Renal cortex interstitium (tissue), 15 donors: ENCODE data around the gene GLYATL1B. TPM values are rescaled to one million over a fixed set of nuclear protein-coding genes. Genes with fewer than 3 reads are reported as not detected.
A peak's percentile ranks its signal among the peaks of the same experiment; 100 is the strongest.
"Not testable (repeated sequence)": the region's sequence is repeated elsewhere in the genome, so short reads cannot be mapped to it uniquely, and the experiment has no call there.

Experiments
- DNase-seq, 11 donors: peaks; one replicate each; pipeline ENCODE4 v3.0.0-alpha.2; 2013; ENCODE audit warnings: low read depth in 9 of 11, low spot score in 4 of 11; ENCODE audit errors: extremely low read depth in 1 of 11
- long read RNA-seq, 16 experiments: transcript quantifications; one replicate each; lab custom pipeline, GENCODE V29; 2026
- polyA plus RNA-seq, 3 donors: library from polyadenylated mRNA; unstranded; fragments of 120-200 nt; gene quantifications; one replicate each; pipeline ENCODE4 v1.2.1, GENCODE V29; 2013; ENCODE audit not compliant: insufficient read length in 3 of 3

Gene GLYATL1B
- under 1 TPM in 1 of 3 donors, not detected in 2; 0.17 TPM for polyA plus RNA-seq
- long read RNA-seq, donor 1, result 0 reads
- long read RNA-seq, donor 2, result 0 reads
- long read RNA-seq, donor 3, result 0 reads
- long read RNA-seq, donor 4, result 0 reads
- long read RNA-seq, donor 5, result 0 reads
- long read RNA-seq, donor 6, result 0 reads
- long read RNA-seq, donor 7, result 0 reads
- long read RNA-seq, donor 8, result 0 reads
- long read RNA-seq, donor 9, result 0 reads
- long read RNA-seq, donor 10, result 0 reads
- long read RNA-seq, donor 11, result 0 reads
- long read RNA-seq, donor 12, result 0 reads
- long read RNA-seq, donor 13, result 0 reads
- long read RNA-seq, donor 14, result 0 reads
- long read RNA-seq, donor 15, result 0 reads
- long read RNA-seq, donor 16, result 0 reads

GRCh38 chr11:59086007-59086406, at the start of gene GLYATL1B:
Gene GLYATL1B (plus strand): TSS chr11:59086307. CDS start chr11:59086307, 0 bp downstream.
- not testable (repeated sequence) for DNase-seq

GRCh38 chr11:59036542-59036941, 49.6 kb upstream of the GLYATL1B start:
- DNase-seq, result not testable (repeated sequence)

- DNase-seq, result not testable (repeated sequence)
These were observed 48.7 kb upstream of the GLYATL1B start for GRCh38 chr11:59037434-59037833.

GRCh38 chr11:59040607-59041006, 45.5 kb upstream of the GLYATL1B start:
- no peak for DNase-seq

- DNase-seq, result not testable (repeated sequence)
These were observed 34.7 kb upstream of the GLYATL1B start for GRCh38 chr11:59051383-59051782.

- DNase-seq, result not testable (repeated sequence)
These were observed 33.8 kb upstream of the GLYATL1B start for GRCh38 chr11:59052355-59052754.

GRCh38 chr11:59053387-59053786, 32.7 kb upstream of the GLYATL1B start:
- peak in 10 of 11 donors; percentile 11 to 47 (median 28) for DNase-seq

GRCh38 chr11:59058120-59059033, 27.7 kb upstream of the GLYATL1B start:
- peak; percentile 65 to 89 (median 81) for DNase-seq

- not testable (repeated sequence) for DNase-seq
These were observed 26.0 kb upstream of the GLYATL1B start for GRCh38 chr11:59060096-59060495.

GRCh38 chr11:59062602-59063529, 23.2 kb upstream of the GLYATL1B start:
- DNase-seq, result no peak

- not testable (repeated sequence) for DNase-seq
These were observed 21.9 kb upstream of the GLYATL1B start for GRCh38 chr11:59063996-59064727.

- DNase-seq, result no peak
These were observed 17.0 kb upstream of the GLYATL1B start for GRCh38 chr11:59069087-59069486.

- no peak for DNase-seq
These were observed 9.1 kb upstream of the GLYATL1B start for GRCh38 chr11:59076876-59077571.

- no peak for DNase-seq
These were observed 7.7 kb upstream of the GLYATL1B start for GRCh38 chr11:59078435-59078834.

GRCh38 chr11:59079086-59079485, 7.0 kb upstream of the GLYATL1B start:
- DNase-seq, result no peak

- DNase-seq, result not testable (repeated sequence)
These were observed 5.7 kb upstream of the GLYATL1B start for GRCh38 chr11:59080421-59080820.

- not testable (repeated sequence) for DNase-seq
These were observed 4.6 kb upstream of the GLYATL1B start for GRCh38 chr11:59081430-59082020.
